Skin epidermis (tissue), 12 donors: ENCODE measurements around the gene ARTN.

Experiments used
- H3K27ac ChIP-seq, 21 experiments: fragments of 200-600 bp; sonication (generic) in 11 of 21; one replicate each; pipeline ENCODE4 v1.5.0; 2020; ENCODE audit warnings: mild to moderate bottlenecking in 3 of 21, inconsistent platforms in 2 of 21, moderate library complexity in 2 of 21
- H3K4me3 ChIP-seq, 7 experiments: fragments of 200-600 bp; sonication (generic) in 2 of 7; one replicate each; pipeline ENCODE4 v1.5.0; 2020; ENCODE audit warnings: inconsistent platforms in 2 of 7, mild to moderate bottlenecking in 2 of 7, moderate library complexity in 1 of 7

ARTN gene

GRCh38 chr1:43965316-43965715 lies 31.7 kb downstream of the ARTN start:
- no peak overlapping the region for H3K27ac ChIP-seq
- no peak overlapping the region for H3K4me3 ChIP-seq

GRCh38 chr1:43968348-43968948 lies 34.8 kb downstream of the ARTN start:
- no peak overlapping the region for H3K4me3 ChIP-seq
- no peak overlapping the region for H3K27ac ChIP-seq

- Histone ChIP-seq H3K4me3 (peak overlapping the region in 3 of 7 experiments; percentile 78 to 88 (median 86)), H3K27ac (no peak overlapping the region)
These were observed 35.8 kb downstream of the ARTN start for GRCh38 chr1:43969416-43969745.

- H3K4me3 ChIP-seq: peak within 1 kb of the TSS; percentile 64 to 93 (median 86)
- peak within 1 kb of the TSS in 17 of 21 experiments; percentile 8 to 87 (median 52) for H3K27ac ChIP-seq
These were observed 36.3 kb downstream of the ARTN start, which contains the start of gene DPH2 for GRCh38 chr1:43969746-43970466. DPH2 (plus strand) TSS chr1:43970010; CDS start chr1:43970176, 166 bp downstream.

- peak overlapping the region in 16 of 21 experiments; percentile 33 to 87 (median 53) for H3K27ac ChIP-seq
- H3K4me3 ChIP-seq: peak overlapping the region; percentile 64 to 93 (median 86)
These were observed 36.9 kb downstream of the ARTN start for GRCh38 chr1:43970502-43970901.

- no peak overlapping the region for H3K27ac ChIP-seq
- H3K4me3 ChIP-seq: peak overlapping the region in 1 of 7 experiments; percentile 88
These were observed 37.3 kb downstream of the ARTN start for GRCh38 chr1:43970911-43971310.

- Histone ChIP-seq H3K27ac (no peak overlapping the region), H3K4me3 (no peak overlapping the region)
These were observed 37.9 kb downstream of the ARTN start for GRCh38 chr1:43971336-43971980.

- Histone ChIP-seq H3K4me3 (peak overlapping the region; percentile 68 to 99 (median 87)), H3K27ac (peak overlapping the region in 20 of 21 experiments; percentile 84 to 98 (median 94))
These were observed 40.4 kb downstream of the ARTN start for GRCh38 chr1:43973981-43974442.

- Histone ChIP-seq H3K27ac (peak within 1 kb of the TSS; percentile 84 to 98 (median 94)), H3K4me3 (peak within 1 kb of the TSS; percentile 68 to 99 (median 87))
These were observed 41.0 kb downstream of the ARTN start, which contains the start of gene ATP6V0B for GRCh38 chr1:43974443-43975248. ATP6V0B (plus strand) TSS chr1:43974960; CDS start chr1:43975041, 81 bp downstream.

- Histone ChIP-seq H3K27ac (peak overlapping the region; percentile 84 to 98 (median 94)), H3K4me3 (peak overlapping the region; percentile 68 to 99 (median 87))
These were observed 41.8 kb downstream of the ARTN start for GRCh38 chr1:43975249-43975961.

GRCh38 chr1:43976045-43976444 lies 42.4 kb downstream of the ARTN start:
- Histone ChIP-seq H3K27ac (peak overlapping the region in 13 of 21 experiments; percentile 84 to 98 (median 94)), H3K4me3 (peak overlapping the region; percentile 68 to 99 (median 87))

GRCh38 chr1:43976890-43977289 lies 43.3 kb downstream of the ARTN start:
- peak overlapping the region in 1 of 21 experiments; percentile 98 for H3K27ac ChIP-seq
- H3K4me3 ChIP-seq: no peak overlapping the region

GRCh38 chr1:43977376-43978263 lies 44.0 kb downstream of the ARTN start:
- Histone ChIP-seq H3K27ac (no peak overlapping the region), H3K4me3 (no peak overlapping the region)

- H3K4me3 ChIP-seq: peak overlapping the region in 2 of 7 experiments; percentile 31 to 45
- peak overlapping the region in 3 of 21 experiments; percentile 35 to 57 (median 46) for H3K27ac ChIP-seq
These were observed 44.6 kb downstream of the ARTN start for GRCh38 chr1:43978264-43978550.

GRCh38 chr1:43978551-43979260 lies 45.1 kb downstream of the ARTN start, which contains the start of gene B4GALT2:
B4GALT2 (plus strand) TSS chr1:43979210; CDS start chr1:43981161, 1,951 bp downstream.
- Histone ChIP-seq H3K27ac (peak within 1 kb of the TSS; percentile 31 to 95 (median 84)), H3K4me3 (peak within 1 kb of the TSS; percentile 40 to 84 (median 73))

GRCh38 chr1:43979261-43979527 lies 45.6 kb downstream of the ARTN start:
- Histone ChIP-seq H3K27ac (peak overlapping the region; percentile 31 to 95 (median 84)), H3K4me3 (peak overlapping the region; percentile 40 to 84 (median 73))

- peak overlapping the region; percentile 31 to 95 (median 84) for H3K27ac ChIP-seq
- H3K4me3 ChIP-seq: peak overlapping the region; percentile 40 to 84 (median 73)
These were observed 46.1 kb downstream of the ARTN start for GRCh38 chr1:43979528-43980254.
